ENCODE results near the gene NUP214. TPM values are rescaled to one million over a fixed set of nuclear protein-coding genes. Genes with fewer than 3 reads are reported as not detected.

Gene NUP214
- total and polyA plus RNA-seq, 2 of the 4 experiments (the other 2 are of a cell fraction) = 7.9 to 13.4 TPM

DNA sequence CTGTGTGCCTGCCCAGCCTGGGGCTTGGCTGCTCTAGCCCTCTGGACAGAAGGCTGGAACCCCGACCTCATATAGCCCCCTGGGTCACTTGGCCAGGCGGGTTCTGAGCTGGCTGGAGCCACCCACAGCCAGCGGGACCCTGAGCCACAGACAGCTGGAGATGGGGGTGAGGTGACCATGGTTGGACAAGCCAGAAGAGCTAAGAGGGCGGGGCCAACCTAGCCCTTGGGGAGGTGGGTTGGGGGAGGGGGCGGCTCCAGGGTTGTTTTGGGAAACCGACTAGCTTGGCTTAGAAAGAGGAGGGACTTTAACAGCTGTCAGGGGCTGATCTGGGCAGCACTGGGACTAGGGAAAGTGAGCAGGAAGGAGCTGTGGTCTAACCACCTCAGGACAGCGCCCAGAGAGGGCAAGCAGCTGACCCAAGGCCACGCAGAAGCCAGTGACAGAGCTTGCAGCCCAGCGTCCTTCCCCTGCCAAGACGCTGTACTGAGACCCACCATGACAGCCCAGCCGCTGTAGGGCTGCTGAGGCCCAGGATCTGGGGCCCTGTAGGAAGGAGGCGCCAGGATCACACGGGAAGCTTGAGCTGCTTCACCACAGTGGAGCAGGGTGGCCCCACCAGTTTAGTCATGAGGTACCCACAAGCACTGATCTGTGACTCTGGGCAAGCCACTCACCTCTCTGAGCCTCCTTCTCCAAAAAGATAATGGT, 26.8 kb upstream of the NUP214 start:
- peaks cover 48% of the 10 kb centered on the region for H3K27me3 ChIP-seq (ENCODE audit: control insufficient read depth, insufficient read depth, low read length)
- no peak overlapping the region for H3K4ac ChIP-seq (ENCODE audit: low read depth, low read length)
- 62% methylated on average over 5 of the region's 13 CpGs; no CpG with 5 or more reads in 1 of the 2 experiments for WGBS, 2 experiments (ENCODE audit: extremely low coverage in 2 of 2, insufficient read length in 1 of 2)
- no TSS peak for BruUV-seq (replicated peaks)
- H3K4me1 ChIP-seq (ENCODE audit: control insufficient read depth, insufficient read depth, low read length) = peaks cover 2% of the 10 kb centered on the region; the same call in 1 of the 2 replicates
- H2AK9ac ChIP-seq (replicated peaks; ENCODE audit: low read depth, low read length, poor library complexity) = no peak overlapping the region
- in situ Hi-C loops (cut with MboI; ENCODE audit: low sequenced_read_pairs) (no loop called here), dilution Hi-C loops (cut with HindIII; ENCODE audit: low sequenced_read_pairs, unreplicated experiment) (no loop called here), intact Hi-C loops (cut with micrococcal nuclease) (no loop called here)
- H3K9me3 ChIP-seq (ENCODE audit: control insufficient read depth, insufficient read depth, low read length) = 0 out of 2 replicates have a peak, but pooled peaks cover 2% of the 10 kb centered on the region
- no peak overlapping the region for H4K8ac ChIP-seq (ENCODE audit: low read depth in 2 of 2, low read length in 2 of 2)
- H2BK15ac ChIP-seq (ENCODE audit: low read depth, low read length) = no peak overlapping the region
- H3K79me1 ChIP-seq (ENCODE audit: low read depth in 1 of 2, low read length in 2 of 2) = no peaks in the 10 kb centered on the region
- no peak overlapping the region for H2BK120ac ChIP-seq (ENCODE audit: low read depth, low read length)
- no peak overlapping the region for H2BK20ac ChIP-seq (ENCODE audit: low read depth, low read length)
- H3K4me3 ChIP-seq (ENCODE audit: insufficient read depth, low read depth, low read length) = no peak overlapping the region
- H3K4me2 ChIP-seq (ENCODE audit: low read depth, low read length) = no peak overlapping the region
- no peak overlapping the region for H3K56ac ChIP-seq (ENCODE audit: extremely low read depth, insufficient read depth, low read length)
- no peaks in the 10 kb centered on the region for H4K20me1 ChIP-seq (ENCODE audit: insufficient read depth, low read length)
- H2AK5ac ChIP-seq (ENCODE audit: low read depth, low read length) = no peak overlapping the region
- H3K23ac ChIP-seq (ENCODE audit: low read depth, low read length) = no peak overlapping the region
- H3K18ac ChIP-seq (ENCODE audit: low read depth, low read length) = no peak overlapping the region
- no peak overlapping the region for H4K5ac ChIP-seq (ENCODE audit: low read depth, low read length)
- no peak overlapping the region for H2AFZ ChIP-seq (replicated peaks; ENCODE audit: low read length, poor library complexity)
- no peak overlapping the region for H3K14ac ChIP-seq (replicated peaks; ENCODE audit: low read depth, low read length)
- no peak overlapping the region for H4K91ac ChIP-seq (ENCODE audit: insufficient read depth, low read depth, low read length)
- no peaks in the 10 kb centered on the region for H3K9me1 ChIP-seq (ENCODE audit: insufficient read depth, low read length)
- no peak overlapping the region for H2BK5ac ChIP-seq (ENCODE audit: low read depth, low read length, poor library complexity, severe bottlenecking)
- DNase-seq (no peak), ATAC-seq (ENCODE audit: low read depth) (no peak)
- H3K9ac ChIP-seq (ENCODE audit: low read depth, low read length) = no peak overlapping the region
- ChIA-PET CTCF (interaction anchor here (0.6 kb wide), 1 partner anchor 91 kb away, joined by 4 read pairs; no protein-coding TSS in a partner anchor), POLR2A (ENCODE audit: unreplicated experiment) (no interaction called here)
- no peaks in the 10 kb centered on the region for H3K36me3 ChIP-seq (ENCODE audit: control insufficient read depth, insufficient read depth, low read length)
- H3K27ac ChIP-seq (ENCODE audit: insufficient read depth, low read length) = no peak overlapping the region
- no peak for TF ChIP-seq CEBPB (IDR thresholded peaks at IDR 0.05; ENCODE audit: low read depth, low read length)
- TF ChIP-seq, protein P1, sequence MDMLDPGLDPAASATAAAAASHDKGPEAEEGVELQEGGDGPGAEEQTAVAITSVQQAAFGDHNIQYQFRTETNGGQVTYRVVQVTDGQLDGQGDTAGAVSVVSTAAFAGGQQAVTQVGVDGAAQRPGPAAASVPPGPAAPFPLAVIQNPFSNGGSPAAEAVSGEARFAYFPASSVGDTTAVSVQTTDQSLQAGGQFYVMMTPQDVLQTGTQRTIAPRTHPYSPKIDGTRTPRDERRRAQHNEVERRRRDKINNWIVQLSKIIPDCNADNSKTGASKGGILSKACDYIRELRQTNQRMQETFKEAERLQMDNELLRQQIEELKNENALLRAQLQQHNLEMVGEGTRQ (IDR thresholded peaks at IDR 0.05; ENCODE audit: low read depth, low read length) = no peak
- TF ChIP-seq, protein P2, sequence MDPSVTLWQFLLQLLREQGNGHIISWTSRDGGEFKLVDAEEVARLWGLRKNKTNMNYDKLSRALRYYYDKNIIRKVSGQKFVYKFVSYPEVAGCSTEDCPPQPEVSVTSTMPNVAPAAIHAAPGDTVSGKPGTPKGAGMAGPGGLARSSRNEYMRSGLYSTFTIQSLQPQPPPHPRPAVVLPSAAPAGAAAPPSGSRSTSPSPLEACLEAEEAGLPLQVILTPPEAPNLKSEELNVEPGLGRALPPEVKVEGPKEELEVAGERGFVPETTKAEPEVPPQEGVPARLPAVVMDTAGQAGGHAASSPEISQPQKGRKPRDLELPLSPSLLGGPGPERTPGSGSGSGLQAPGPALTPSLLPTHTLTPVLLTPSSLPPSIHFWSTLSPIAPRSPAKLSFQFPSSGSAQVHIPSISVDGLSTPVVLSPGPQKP (IDR thresholded peaks at IDR 0.05; ENCODE audit: borderline replicate concordance, low read depth, low read length) = no peak
- TF ChIP-seq SMC3 (IDR thresholded peaks at IDR 0.05; ENCODE audit: low read depth, low read length) = no peak
- no peak for TF ChIP-seq RCOR1 (IDR thresholded peaks at IDR 0.05; ENCODE audit: insufficient replicate concordance, low read length)
- TF ChIP-seq RFX5 (IDR thresholded peaks at IDR 0.05; ENCODE audit: low read depth, low read length) = no peak
- TF ChIP-seq, protein P3, sequence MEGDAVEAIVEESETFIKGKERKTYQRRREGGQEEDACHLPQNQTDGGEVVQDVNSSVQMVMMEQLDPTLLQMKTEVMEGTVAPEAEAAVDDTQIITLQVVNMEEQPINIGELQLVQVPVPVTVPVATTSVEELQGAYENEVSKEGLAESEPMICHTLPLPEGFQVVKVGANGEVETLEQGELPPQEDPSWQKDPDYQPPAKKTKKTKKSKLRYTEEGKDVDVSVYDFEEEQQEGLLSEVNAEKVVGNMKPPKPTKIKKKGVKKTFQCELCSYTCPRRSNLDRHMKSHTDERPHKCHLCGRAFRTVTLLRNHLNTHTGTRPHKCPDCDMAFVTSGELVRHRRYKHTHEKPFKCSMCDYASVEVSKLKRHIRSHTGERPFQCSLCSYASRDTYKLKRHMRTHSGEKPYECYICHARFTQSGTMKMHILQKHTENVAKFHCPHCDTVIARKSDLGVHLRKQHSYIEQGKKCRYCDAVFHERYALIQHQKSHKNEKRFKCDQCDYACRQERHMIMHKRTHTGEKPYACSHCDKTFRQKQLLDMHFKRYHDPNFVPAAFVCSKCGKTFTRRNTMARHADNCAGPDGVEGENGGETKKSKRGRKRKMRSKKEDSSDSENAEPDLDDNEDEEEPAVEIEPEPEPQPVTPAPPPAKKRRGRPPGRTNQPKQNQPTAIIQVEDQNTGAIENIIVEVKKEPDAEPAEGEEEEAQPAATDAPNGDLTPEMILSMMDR (conservative IDR thresholded peaks at IDR 0.05; ENCODE audit: low read depth, low read length) = no peak
- TF ChIP-seq RAD21 (IDR thresholded peaks at IDR 0.05; ENCODE audit: low read length) = no peak
- TF ChIP-seq MXI1 (IDR thresholded peaks at IDR 0.05; ENCODE audit: borderline replicate concordance, low read depth, low read length) = no peak
- no peak for TF ChIP-seq MAFK (IDR thresholded peaks at IDR 0.05; ENCODE audit: low read depth, low read length)
- TF ChIP-seq POLR2A (IDR thresholded peaks at IDR 0.05; ENCODE audit: low read depth, low read length) = no peak
- no peak for TF ChIP-seq CHD1 (IDR thresholded peaks at IDR 0.05; ENCODE audit: low read depth, low read length)
- TF ChIP-seq MAZ (IDR thresholded peaks at IDR 0.05; ENCODE audit: borderline replicate concordance, low read depth, low read length) = no peak
- no peak for TF ChIP-seq BHLHE40 (IDR thresholded peaks at IDR 0.05; ENCODE audit: low read depth, low read length)
